ENCODE data around the gene TMPRSS9.

The TMPRSS9 gene

DNA sequence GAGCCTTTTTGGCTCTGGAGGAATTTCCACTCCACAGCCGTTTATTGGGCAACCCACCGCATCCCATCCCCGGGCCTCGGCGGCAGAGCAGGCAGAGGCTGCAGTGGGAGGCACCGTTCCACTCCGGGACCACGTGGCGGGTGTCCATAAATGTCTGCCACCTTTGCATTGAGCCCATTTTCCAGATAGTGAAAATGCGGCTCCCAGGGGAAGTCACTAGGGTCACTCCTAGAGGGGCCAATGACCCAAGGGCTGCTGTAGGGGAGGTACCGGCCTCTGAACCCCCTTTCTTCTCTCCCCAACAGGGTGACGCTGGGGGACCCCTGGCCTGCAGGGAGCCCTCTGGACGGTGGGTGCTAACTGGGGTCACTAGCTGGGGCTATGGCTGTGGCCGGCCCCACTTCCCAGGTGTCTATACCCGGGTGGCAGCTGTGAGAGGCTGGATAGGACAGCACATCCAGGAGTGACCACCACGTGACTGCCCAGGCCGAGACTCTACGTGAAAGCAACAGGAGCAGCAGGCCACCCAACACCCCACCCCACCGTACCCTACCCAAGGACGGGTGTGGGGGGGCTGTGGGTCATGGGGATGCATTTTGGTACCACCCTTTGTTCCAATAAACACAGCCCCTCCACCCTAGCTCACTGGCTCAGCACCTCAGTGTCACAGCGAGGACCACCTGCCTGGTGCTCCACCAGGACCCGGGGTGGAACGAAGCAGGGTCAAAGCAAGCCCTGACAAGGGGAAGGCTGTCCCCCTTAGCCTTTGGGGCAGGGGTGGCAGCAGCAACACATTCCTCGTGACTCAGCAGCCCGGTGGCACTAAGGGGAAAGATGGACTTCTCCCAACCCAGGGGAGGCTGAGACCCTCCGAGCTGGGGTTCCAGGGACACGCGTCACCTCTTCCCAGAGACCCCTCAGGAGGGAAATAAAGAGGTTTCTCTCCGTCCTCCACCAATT, 65.8 kb downstream of the TMPRSS9 start:
- H3K4me1 ChIP-seq (ENCODE audit: low read length), result peaks cover 13% of the 10 kb centered on the region
- H3K79me2 ChIP-seq (ENCODE audit: low read length), result peaks cover 38% of the 10 kb centered on the region
- no peak overlapping the region for H3K27ac ChIP-seq (ENCODE audit: low read length)
- H3K9me3 ChIP-seq (ENCODE audit: insufficient read depth, low read length), result no peaks in the 10 kb centered on the region
- H3K4me3 ChIP-seq (ENCODE audit: low read length), result peak overlapping the region; percentile 80
- H4K20me1 ChIP-seq (ENCODE audit: insufficient read depth, low read length), result peaks cover 20% of the 10 kb centered on the region
- H3K9ac ChIP-seq (ENCODE audit: low read length), result peak overlapping the region; percentile 78; the same call in 1 of the 2 replicates
- peaks cover 38% of the 10 kb centered on the region for H3K36me3 ChIP-seq (replicated peaks; ENCODE audit: low read depth, low read length)
- TF ChIP-seq EZH2phosphoT487 (IDR thresholded peaks at IDR 0.05; ENCODE audit: low read depth), result no peak
- TF ChIP-seq, protein P1, sequence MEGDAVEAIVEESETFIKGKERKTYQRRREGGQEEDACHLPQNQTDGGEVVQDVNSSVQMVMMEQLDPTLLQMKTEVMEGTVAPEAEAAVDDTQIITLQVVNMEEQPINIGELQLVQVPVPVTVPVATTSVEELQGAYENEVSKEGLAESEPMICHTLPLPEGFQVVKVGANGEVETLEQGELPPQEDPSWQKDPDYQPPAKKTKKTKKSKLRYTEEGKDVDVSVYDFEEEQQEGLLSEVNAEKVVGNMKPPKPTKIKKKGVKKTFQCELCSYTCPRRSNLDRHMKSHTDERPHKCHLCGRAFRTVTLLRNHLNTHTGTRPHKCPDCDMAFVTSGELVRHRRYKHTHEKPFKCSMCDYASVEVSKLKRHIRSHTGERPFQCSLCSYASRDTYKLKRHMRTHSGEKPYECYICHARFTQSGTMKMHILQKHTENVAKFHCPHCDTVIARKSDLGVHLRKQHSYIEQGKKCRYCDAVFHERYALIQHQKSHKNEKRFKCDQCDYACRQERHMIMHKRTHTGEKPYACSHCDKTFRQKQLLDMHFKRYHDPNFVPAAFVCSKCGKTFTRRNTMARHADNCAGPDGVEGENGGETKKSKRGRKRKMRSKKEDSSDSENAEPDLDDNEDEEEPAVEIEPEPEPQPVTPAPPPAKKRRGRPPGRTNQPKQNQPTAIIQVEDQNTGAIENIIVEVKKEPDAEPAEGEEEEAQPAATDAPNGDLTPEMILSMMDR (IDR thresholded peaks at IDR 0.05; ENCODE audit: low read depth, low read length), result no peak
- peak overlapping the region; percentile 90 for H3K4me2 ChIP-seq (ENCODE audit: low read length)
- no peaks in the 10 kb centered on the region for H3K27me3 ChIP-seq (ENCODE audit: low read depth, low read length)
- H2AFZ ChIP-seq (ENCODE audit: low read depth, low read length), result no peak overlapping the region

- TF ChIP-seq EZH2phosphoT487 (IDR thresholded peaks at IDR 0.05; ENCODE audit: low read depth), result no peak
- TF ChIP-seq, protein P1 (IDR thresholded peaks at IDR 0.05; ENCODE audit: low read depth, low read length), result no peak
- Histone ChIP-seq H3K4me3 (ENCODE audit: low read length) (peak overlapping the region; percentile 80), H3K27ac (ENCODE audit: low read length) (peak overlapping the region; percentile 85), H3K27me3 (ENCODE audit: low read depth, low read length) (no peaks in the 10 kb centered on the region), H3K4me1 (ENCODE audit: low read length) (peaks cover 13% of the 10 kb centered on the region), H4K20me1 (ENCODE audit: insufficient read depth, low read length) (peaks cover 20% of the 10 kb centered on the region), H3K36me3 (replicated peaks; ENCODE audit: low read depth, low read length) (peaks cover 46% of the 10 kb centered on the region), H3K9ac (ENCODE audit: low read length) (peak overlapping the region; percentile 78), H3K9me3 (ENCODE audit: insufficient read depth, low read length) (no peaks in the 10 kb centered on the region), H3K4me2 (ENCODE audit: low read length) (peak overlapping the region; percentile 90), H3K79me2 (ENCODE audit: low read length) (peaks cover 38% of the 10 kb centered on the region), H2AFZ (ENCODE audit: low read depth, low read length) (peak overlapping the region; percentile 30; the same call in 1 of the 2 replicates)
Measured at GRCh38 chr19:2426611-2427428, 66.8 kb downstream of the TMPRSS9 start.

DNA sequence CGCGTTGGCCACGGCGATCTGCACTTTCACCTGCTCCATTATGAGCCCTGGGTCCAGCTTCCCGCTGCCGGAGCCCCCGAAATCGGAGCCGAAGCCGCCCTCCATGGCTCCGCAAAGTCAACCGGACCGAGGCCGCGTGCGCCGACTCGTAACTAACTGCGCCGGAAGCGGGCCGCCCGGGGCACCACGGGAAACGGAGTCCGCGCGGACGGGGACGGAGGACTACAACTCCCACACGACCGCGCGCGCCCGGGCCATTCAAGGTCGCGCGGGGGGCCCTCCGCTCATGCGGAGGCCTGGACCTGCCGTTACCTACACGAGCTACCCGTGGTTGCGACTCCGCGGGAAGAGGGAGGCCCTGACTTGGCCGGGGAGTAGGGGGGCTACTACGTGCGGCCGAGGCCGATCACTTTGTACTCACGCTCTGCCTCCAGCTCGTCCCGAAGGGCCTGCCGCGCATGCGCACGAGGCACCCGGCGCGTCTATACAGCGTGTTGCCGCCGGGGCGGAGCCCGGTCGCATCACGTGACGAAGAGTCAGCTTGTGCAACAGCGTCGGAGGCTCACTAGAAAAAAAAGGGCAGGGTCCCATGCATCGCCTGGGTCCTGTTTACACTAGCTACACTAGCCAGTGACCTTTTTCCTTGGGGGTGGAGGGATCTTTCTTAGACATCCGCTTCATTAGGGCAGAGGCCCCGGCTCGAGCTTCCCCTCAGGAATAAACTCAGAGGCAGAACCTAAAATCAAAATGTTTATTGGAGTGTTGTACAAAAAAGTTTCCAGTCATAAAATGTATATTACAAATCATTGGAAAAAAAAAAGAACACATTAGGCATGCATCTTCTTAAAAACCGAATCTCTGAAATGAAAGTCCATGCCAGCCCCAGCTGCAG, 67.6 kb downstream of the TMPRSS9 start, which contains the start of gene TIMM13:
Gene TIMM13 (minus strand): TSS at position 158 of the 892 bp plus-strand sequence. CDS start 53 bp downstream, at position 105.
- H3K27me3 ChIP-seq (ENCODE audit: low read depth, low read length), result no peaks in the 10 kb centered on the region
- peak within 1 kb of the TSS; percentile 80 for H3K4me3 ChIP-seq (ENCODE audit: low read length)
- H3K4me1 ChIP-seq (ENCODE audit: low read length), result peaks cover 13% of the 10 kb centered on the region
- H2AFZ ChIP-seq (ENCODE audit: low read depth, low read length), result peak within 1 kb of the TSS; percentile 94
- H4K20me1 ChIP-seq (ENCODE audit: insufficient read depth, low read length), result peaks cover 20% of the 10 kb centered on the region
- peaks cover 38% of the 10 kb centered on the region for H3K79me2 ChIP-seq (ENCODE audit: low read length)
- peaks cover 53% of the 10 kb centered on the region for H3K36me3 ChIP-seq (replicated peaks; ENCODE audit: low read depth, low read length)
- TF ChIP-seq, protein P1 (IDR thresholded peaks at IDR 0.05; ENCODE audit: low read depth, low read length), result no peak
- TF ChIP-seq EZH2phosphoT487 (IDR thresholded peaks at IDR 0.05; ENCODE audit: low read depth), result no peak
- H3K9me3 ChIP-seq (ENCODE audit: insufficient read depth, low read length), result no peaks in the 10 kb centered on the region
- peak within 1 kb of the TSS; percentile 85 for H3K27ac ChIP-seq (ENCODE audit: low read length)
- peak within 1 kb of the TSS; percentile 90 for H3K4me2 ChIP-seq (ENCODE audit: low read length)
- H3K9ac ChIP-seq (ENCODE audit: low read length), result peak within 1 kb of the TSS; percentile 78

Data from OCI-LY3 (cell line).